ENCODE results near the gene KCNQ1.

DNA sequence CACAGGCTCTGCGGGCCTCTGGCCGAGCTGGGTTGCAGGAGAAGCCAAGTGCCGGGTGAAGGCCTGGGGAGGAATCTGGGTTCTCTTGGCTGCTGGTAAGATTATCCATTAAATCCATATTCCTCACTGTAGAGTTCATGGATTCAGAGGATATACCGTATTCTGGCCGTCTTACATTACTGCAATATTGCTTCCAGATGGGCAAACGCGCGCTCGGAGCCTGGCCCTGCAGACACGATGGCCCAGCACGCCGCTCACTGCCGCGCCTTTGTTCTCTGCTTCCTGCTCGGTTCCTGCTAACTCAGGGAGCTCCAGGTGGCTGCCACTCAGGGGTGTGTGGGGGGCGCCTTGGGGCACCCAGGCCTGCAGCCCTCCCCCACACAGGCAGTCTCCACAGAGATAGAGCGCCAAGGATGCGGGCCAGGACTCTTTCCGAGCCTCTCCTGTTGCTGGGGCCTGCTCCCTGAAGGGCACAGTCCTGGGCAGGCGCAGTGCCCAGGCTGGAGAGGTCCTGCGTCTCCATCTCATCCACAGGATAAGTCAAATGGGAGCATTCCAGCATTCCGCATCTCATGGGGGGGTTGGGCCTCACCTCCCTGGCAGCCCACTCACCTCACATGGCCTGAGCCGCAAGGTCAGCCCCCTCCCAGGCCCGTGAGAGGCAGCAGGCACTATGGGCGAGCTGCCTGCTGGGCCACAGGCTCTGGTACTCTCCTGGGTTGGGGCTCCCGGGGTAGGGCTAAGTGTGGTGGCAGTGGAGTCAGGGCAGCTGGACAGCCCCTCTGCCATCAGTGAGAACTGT, 269.1 kb downstream of the KCNQ1 start:
- TF ChIP-seq, protein P1, sequence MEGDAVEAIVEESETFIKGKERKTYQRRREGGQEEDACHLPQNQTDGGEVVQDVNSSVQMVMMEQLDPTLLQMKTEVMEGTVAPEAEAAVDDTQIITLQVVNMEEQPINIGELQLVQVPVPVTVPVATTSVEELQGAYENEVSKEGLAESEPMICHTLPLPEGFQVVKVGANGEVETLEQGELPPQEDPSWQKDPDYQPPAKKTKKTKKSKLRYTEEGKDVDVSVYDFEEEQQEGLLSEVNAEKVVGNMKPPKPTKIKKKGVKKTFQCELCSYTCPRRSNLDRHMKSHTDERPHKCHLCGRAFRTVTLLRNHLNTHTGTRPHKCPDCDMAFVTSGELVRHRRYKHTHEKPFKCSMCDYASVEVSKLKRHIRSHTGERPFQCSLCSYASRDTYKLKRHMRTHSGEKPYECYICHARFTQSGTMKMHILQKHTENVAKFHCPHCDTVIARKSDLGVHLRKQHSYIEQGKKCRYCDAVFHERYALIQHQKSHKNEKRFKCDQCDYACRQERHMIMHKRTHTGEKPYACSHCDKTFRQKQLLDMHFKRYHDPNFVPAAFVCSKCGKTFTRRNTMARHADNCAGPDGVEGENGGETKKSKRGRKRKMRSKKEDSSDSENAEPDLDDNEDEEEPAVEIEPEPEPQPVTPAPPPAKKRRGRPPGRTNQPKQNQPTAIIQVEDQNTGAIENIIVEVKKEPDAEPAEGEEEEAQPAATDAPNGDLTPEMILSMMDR (IDR thresholded peaks at IDR 0.05) = no peak
- TF ChIP-seq POLR2A (IDR thresholded peaks at IDR 0.05) = no peak
- no peak for TF ChIP-seq EP300 (IDR thresholded peaks at IDR 0.05)

All from gastroesophageal sphincter (tissue), 3 donors.